Measurements from ENCODE around the gene STAB2.

Gene STAB2

GRCh38 chr12:103586791-103587370 is at the start of gene STAB2:
STAB2 (plus strand) TSS chr12:103587273; CDS start chr12:103587477, 204 bp downstream.
- no peak for TF ChIP-seq USF1 (IDR thresholded peaks at IDR 0.05)
- no peak for TF ChIP-seq RAD21 (IDR thresholded peaks at IDR 0.05; ENCODE audit: low read depth)
- no peak for TF ChIP-seq YY1 (IDR thresholded peaks at IDR 0.05; ENCODE audit: low read depth)

GRCh38 chr12:103538397-103538796 is 48.7 kb upstream of the STAB2 start:
- TF ChIP-seq TAF1 (IDR thresholded peaks at IDR 0.05; ENCODE audit: low read depth) (no peak), RAD21 (IDR thresholded peaks at IDR 0.05; ENCODE audit: low read depth) (no peak), REST (IDR thresholded peaks at IDR 0.05; ENCODE audit: low read depth) (no peak), ZBTB7A (IDR thresholded peaks at IDR 0.05; ENCODE audit: low read depth) (no peak), TCF12 (IDR thresholded peaks at IDR 0.05; ENCODE audit: low read depth) (no peak), CEBPB (IDR thresholded peaks at IDR 0.05) (no peak), NFIC (IDR thresholded peaks at IDR 0.05) (no peak), EP300 (IDR thresholded peaks at IDR 0.05; ENCODE audit: borderline replicate concordance) (no peak), MAX (IDR thresholded peaks at IDR 0.05) (no peak), EGR1 (IDR thresholded peaks at IDR 0.05) (no peak), FOXM1 (IDR thresholded peaks at IDR 0.05; ENCODE audit: borderline replicate concordance, low read depth) (no peak), TEAD4 (IDR thresholded peaks at IDR 0.05) (no peak), USF1 (IDR thresholded peaks at IDR 0.05) (no peak), CREB1 (IDR thresholded peaks at IDR 0.05; ENCODE audit: low read depth) (no peak), YY1 (IDR thresholded peaks at IDR 0.05; ENCODE audit: low read depth) (no peak)

GRCh38 chr12:103540319-103540718 is 46.8 kb upstream of the STAB2 start:
- TF ChIP-seq NFIC (IDR thresholded peaks at IDR 0.05) = no peak
- TF ChIP-seq YY1 (IDR thresholded peaks at IDR 0.05; ENCODE audit: low read depth) = no peak
- no peak for TF ChIP-seq RAD21 (IDR thresholded peaks at IDR 0.05; ENCODE audit: low read depth)
- no peak for TF ChIP-seq TEAD4 (IDR thresholded peaks at IDR 0.05)
- no peak for TF ChIP-seq EGR1 (IDR thresholded peaks at IDR 0.05)
- no peak for TF ChIP-seq CREB1 (IDR thresholded peaks at IDR 0.05; ENCODE audit: low read depth)
- no peak for TF ChIP-seq CEBPB (IDR thresholded peaks at IDR 0.05)
- TF ChIP-seq FOXM1 (IDR thresholded peaks at IDR 0.05; ENCODE audit: borderline replicate concordance, low read depth) = no peak
- no peak for TF ChIP-seq TCF12 (IDR thresholded peaks at IDR 0.05; ENCODE audit: low read depth)
- TF ChIP-seq TAF1 (IDR thresholded peaks at IDR 0.05; ENCODE audit: low read depth) = no peak
- no peak for TF ChIP-seq EP300 (IDR thresholded peaks at IDR 0.05; ENCODE audit: borderline replicate concordance)
- no peak for TF ChIP-seq ZBTB7A (IDR thresholded peaks at IDR 0.05; ENCODE audit: low read depth)
- TF ChIP-seq USF1 (IDR thresholded peaks at IDR 0.05) = no peak
- TF ChIP-seq MAX (IDR thresholded peaks at IDR 0.05) = no peak
- TF ChIP-seq REST (IDR thresholded peaks at IDR 0.05; ENCODE audit: low read depth) = no peak

- no peak for TF ChIP-seq EP300 (IDR thresholded peaks at IDR 0.05; ENCODE audit: borderline replicate concordance)
These were observed 45.0 kb upstream of the STAB2 start for GRCh38 chr12:103542078-103542477.

GRCh38 chr12:103546959-103547358 is 40.1 kb upstream of the STAB2 start:
- TF ChIP-seq CREB1 (IDR thresholded peaks at IDR 0.05; ENCODE audit: low read depth) = no peak
- no peak for TF ChIP-seq MAX (IDR thresholded peaks at IDR 0.05)
- no peak for TF ChIP-seq TAF1 (IDR thresholded peaks at IDR 0.05; ENCODE audit: low read depth)
- TF ChIP-seq FOXM1 (IDR thresholded peaks at IDR 0.05; ENCODE audit: borderline replicate concordance, low read depth) = no peak
- TF ChIP-seq TEAD4 (IDR thresholded peaks at IDR 0.05) = no peak
- TF ChIP-seq EGR1 (IDR thresholded peaks at IDR 0.05) = no peak
- no peak for TF ChIP-seq EP300 (IDR thresholded peaks at IDR 0.05; ENCODE audit: borderline replicate concordance)
- TF ChIP-seq ZBTB7A (IDR thresholded peaks at IDR 0.05; ENCODE audit: low read depth) = no peak
- TF ChIP-seq REST (IDR thresholded peaks at IDR 0.05; ENCODE audit: low read depth) = no peak
- TF ChIP-seq USF1 (IDR thresholded peaks at IDR 0.05) = no peak

All from Ishikawa (cell line).